Activated T-cell treated with anti-CD3 and anti-CD28 coated beads for 24 hours (primary cell): Measurements from ENCODE around the gene PRR23B.
"Not testable (repeated sequence)": the region's sequence is repeated elsewhere in the genome, so short reads cannot be mapped to it uniquely, and the experiment has no call there.

Source experiments
- DNase-seq: peaks from one replicate; pipeline ENCODE4 v3.0.0-alpha.2; 2020; ENCODE audit warnings: low read depth

PRR23B gene

DNA sequence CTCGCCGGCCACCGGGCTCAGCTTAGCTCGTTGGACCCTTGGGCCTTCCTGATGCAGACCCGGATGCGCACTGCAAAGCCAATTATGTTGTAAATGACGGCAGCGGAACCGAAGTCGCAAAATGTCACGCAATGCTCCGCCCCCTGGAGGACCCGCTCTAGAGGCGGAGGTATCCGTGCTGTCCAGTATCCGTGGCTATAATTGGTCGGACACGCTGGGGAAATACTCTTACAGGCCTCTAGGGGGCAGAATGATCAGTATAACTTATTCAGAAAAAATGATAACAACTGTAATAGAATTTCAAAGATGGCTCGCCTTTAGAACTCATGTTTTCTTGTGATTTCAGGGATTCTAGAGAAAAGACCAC is at the start of gene PRR23B:
Gene PRR23B, minus strand, starts transcription at position 59 of the 367 bp plus-strand sequence. CDS start 265 bp downstream, outside the sequence.
- no peak for DNase-seq

DNA sequence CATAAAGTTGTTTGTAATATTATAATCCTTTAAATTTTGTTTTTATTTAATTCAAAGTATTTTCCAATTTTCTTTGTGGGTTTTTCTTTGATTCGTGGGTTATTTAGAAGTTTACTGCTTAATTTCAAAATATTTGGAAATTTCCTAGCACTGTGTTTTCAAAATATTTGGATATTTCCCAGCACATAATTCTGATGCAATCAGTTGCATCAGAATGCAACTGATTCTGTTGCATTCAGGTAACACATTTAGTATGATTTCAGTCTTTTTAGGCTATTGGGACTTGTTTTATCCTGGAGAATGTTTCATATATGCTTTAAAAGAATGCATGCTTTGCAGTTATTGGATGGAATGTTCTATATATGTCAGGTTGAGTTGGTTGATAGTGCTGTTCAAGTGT is 42.2 kb upstream of the PRR23B start:
- DNase-seq = no peak

DNA sequence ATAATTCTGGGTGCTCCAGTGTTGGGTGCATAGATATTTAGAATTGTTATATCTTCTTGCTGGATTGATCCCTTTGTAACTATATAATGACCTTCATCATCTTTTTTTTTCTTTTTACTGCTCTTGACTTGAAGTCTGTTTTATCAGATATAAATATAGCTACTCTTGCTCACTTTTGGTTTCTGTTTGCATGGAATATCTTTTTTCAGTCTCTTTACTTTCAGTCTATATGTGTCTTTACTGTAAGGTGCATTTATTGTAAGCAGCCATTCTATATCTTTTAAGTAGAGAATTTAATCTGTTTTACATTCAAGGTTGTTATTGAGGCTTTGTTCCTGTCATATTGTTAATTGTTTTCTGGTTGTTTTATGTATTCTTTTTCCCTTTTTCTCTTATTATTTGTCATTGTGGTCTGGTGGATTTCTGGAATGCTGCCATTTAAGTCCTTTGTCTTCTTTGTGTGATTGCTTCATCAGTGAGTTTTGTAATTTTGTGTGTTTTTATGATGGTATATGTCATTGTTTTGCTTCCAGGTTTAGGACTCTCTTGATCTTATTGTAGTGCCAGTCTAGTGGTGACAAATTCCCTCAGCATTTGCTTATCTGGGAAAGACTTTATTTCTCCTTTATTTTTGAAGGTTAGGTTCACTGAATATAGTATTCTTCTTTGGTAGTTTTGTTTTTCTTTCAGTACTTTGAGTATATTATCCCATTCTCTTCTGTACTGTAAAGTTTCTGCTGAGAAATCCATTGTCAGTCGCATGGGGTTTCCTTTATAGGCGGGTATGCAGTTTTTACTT is 32.3 kb upstream of the PRR23B start:
- no peak for DNase-seq

DNA sequence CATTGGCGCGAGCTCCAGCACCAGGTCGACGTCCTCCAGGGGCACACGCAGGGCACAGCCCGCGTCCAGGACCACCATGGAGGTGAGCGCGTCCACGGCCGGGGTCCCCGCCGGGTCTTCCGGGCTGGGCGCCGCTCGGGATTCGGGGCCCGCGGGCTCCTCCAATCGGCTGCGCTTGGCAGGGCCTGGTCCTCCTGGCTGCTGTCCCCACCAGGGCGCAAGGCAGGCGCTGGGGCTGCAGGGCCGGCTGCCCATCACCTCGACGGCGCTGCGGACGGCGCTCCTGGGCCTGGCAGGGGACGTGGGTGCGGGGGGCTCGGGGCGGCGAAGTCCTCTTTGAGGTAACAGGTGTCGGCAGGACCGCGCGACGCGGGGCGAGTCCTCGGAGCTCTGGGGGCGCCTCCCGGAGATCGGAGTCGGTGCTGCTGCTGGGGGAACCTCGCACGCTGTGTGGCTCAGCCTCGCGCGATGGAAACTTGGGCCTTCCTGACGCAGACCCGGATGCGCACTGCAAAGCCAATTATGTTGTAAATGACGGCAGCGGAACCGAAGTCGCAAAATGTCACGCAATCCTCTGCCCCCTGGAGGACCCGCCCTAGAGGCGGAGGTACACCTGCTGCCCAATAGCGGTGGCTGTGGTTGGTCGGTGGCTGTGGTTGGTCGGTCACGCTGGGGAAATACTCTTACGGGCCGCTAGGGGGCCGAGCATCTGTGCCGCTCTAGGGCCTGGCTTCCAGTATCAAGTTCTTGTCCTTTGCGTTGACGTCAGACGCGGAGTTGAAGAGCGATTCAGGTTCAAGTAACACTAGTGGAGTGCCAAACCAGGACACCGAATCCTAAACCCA is 23.9 kb upstream of the PRR23B start, which contains the start of gene PRR23C:
Gene PRR23C, minus strand, starts transcription at position 527 of the 845 bp plus-strand sequence. Its CDS starts 272 bp downstream, at position 255.
- DNase-seq = no peak

DNA sequence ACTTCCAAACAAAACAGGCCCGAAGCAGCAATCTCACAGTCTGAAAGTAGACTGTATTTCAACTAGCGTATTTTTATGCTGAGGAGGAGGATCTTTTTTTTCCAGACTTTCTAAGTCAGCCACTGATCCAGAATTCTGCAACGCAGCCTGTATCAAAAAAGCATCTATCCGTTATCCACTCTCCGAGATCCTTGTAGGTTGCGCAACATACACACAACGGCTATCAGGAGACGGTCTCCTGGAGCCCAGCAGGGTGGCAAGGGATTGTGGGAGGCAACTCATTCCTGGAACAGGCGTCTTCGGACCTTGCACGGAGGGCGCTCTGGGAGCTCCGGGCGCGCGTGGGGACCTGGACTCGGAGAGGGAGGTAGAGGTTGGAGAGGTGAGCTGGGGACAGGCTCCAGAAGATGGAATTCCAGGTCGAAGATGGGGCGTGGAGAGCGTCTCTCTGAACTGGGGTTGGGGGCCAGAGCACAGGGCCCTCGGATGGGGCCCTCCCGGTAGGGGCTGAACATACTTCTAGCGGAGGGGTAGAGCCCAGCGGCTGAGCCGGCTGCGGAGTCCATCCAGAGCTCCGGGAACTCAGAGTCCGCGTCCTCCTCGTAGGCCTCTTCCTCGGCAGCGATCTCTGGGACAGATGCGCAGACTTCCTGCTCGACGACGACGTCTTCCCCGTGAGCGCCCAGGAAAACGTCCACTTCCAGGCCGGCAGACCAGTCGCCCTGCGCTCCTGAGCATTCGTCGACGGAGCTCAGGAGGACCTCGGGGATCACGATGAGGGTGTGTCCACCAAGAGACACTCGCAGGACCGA is 23.0 kb upstream of the PRR23B start:
- DNase-seq = no peak

DNA sequence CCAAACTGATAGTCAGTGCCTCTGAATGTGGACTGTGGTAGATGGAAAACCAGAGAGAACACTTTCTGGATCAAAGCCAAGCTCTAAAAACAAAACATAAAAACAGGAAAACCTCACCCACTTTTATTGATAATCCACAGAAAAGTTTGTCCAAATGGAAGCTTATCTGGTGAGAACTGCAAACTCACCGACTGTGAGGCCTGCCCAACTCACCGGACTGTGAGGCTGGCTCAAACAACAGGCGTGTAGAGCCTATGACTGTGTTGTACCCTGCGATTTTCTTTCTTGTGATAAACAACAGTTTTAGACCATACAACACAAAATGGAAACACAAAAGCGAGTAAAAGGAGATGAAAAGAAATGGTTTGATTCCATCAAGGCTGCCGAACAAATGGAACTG is 16.8 kb upstream of the PRR23B start:
- DNase-seq = no peak

DNA sequence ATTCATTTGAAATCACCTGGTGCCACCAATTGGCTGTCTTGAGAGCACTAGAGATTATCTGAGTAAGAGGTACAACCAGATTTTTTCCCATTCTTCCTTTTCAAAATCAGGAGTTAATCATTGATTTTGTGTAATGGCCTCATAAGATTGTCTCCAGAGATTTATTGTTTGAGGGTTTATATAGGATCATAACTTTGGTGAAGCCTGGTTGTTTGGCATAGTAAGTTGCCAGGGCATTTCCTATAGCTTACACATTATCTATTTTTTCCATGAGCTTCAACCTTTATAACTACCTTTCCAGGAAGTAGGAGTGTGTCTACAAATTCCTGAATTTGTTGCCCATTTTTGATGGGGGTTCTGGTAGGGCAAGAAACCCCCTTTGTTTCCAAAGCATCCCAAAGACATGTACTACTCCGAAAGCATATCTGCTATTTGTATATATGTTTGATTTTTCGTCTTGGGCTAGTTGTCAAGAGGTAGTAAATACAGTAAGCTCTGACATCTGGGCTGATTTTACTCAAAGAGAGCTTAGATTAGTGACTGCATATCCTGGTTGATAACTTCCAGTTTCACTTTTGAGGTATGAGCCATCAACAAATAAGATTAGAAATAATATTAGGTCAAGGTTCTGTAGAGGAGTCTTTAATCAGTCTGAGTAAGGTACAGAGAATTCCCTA is 11.7 kb upstream of the PRR23B start:
- DNase-seq = no peak

DNA sequence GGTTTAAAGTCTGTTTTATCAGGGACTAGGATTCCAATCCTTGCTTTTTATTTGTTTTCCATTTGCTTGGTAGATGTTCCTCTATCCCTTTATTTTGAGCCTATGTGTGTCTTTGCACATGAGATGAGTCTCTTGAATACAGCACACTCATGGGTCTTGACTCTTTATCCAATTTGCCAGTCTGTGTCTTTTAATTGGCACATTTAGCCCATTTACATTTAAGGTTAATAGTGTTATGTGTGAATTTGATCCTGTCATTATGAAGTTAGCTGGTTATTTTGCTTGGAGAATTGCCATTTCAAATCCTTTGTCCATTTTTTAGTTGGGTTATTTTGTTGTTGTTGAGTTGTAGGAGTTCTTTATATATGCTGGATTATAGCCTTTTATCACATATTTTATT is 9.8 kb upstream of the PRR23B start:
- DNase-seq = not testable (repeated sequence)

DNA sequence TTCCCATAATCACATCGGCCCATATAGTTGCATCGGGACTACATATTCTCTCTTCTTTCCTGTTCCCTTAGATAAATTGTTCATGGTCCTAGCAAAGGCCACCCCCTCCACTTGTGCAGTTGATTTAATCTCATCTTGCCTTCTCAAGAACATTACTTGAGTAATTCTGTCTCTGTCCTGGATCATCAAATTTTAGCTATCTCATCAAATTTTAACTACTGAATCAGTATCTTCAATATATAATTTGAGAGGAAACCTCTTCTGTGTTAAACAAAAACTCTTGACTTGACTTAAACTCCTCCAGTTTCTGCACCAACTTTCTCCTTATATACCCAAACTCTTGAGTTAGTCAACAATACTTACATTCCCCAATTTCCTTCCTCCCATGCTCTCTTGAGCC is 4.2 kb upstream of the PRR23B start:
- DNase-seq = no peak

DNA sequence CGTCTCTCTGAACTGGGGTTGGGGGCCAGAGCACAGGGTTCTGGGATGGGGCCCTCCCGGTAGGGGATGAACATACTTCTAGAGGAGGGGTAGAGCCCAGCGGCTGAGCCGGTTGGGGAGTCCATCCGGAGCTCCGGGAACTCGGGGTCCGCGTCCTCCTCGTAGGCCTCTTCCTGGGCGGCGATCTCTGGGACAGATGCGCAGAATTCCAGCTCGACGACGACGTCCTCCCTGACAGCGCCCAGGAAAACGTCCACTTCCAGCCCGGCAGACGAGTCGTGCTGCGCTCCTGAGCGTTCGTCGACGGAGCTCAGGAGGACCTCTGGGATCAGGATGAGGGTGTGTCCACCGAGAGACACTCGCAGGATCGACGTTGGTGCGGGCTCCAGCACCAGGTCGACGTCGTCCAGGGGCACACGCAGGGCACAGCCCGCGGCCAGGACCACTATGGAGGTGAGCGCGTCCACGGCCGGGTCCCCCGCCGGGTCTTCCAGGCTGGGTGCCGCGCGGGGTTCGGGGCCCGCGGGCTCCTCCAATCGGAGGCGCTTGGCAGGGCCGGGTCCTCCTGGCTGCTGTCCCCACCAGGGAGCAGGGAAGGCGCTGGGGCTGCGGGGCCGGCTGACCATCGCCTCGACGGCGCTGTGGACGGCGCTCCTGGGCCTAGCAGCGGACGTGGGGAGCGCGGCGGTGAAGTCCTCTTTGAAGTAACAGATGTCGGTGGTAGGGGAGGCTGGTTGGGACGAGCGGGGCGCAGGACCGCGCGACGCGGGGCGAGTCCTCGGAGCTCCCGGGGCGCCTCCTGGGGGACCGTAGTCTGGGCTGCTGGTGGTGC is 474 bp downstream of the PRR23B start:
- DNase-seq = no peak

DNA sequence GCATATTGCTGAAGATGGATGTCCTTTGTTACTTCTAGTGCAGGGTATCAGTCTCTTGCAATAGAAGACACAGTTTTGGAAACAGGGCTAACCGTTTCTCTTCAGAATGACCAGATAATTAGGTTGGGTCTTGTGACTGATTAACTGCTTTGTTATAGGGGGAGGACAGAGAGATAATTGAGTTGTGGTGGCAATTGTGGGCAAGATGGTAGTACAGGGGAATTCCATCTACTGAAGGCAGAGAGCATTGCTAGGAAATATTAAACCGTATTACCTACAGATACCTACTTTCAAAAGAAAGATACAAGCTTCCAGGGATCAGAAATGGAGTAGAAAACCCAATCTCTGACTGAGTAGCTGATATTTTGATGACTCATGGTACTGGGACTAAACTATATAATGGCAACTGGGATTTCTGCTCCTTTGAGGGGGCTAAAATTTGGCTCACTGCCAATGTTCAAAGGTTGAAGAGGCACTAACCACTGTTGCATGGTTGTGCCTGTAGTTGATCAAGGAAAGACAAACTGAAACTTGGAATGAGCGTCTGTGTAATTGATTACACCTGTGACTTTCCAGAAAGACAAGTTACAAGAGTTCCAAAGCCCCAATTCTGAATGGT is 4.2 kb downstream of the PRR23B start:
- no peak for DNase-seq

DNA sequence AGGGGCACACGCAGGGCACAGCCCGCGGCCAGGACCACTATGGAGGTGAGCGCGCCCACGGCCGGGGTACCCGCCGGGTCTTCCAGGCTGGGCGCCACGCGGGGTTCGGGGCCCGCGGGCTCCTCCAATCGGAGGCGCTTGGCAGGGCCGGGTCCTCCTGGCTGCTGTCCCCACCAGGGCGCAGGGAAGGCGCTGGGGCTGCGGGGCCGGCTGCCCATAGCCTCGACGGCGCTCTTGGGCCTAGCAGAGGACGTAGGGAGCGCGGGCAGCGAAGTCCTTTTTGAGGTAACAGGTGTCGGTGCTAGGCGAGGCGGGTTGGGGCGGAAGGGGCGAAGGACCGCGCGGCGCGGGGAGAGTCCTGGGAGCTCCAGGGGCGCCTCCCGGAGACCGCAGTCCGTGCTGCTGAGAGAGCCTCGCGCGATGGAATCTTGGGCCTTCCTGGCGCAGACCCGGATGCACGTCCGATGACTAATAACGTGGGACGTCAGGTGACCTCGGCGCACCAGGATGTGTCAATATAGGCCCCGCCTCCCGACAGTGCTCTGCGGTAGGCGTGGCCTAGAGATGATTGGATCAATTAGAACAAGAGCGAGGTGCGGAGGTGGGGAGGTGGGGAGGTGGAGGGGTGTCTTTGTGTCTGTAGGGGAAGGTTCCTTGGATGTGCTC is 14.5 kb downstream of the PRR23B start, which contains the start of gene PRR23A:
Gene PRR23A, minus strand, starts transcription at position 218 of the 666 bp plus-strand sequence. Its CDS starts 0 bp downstream, at position 218.
- DNase-seq = no peak

DNA sequence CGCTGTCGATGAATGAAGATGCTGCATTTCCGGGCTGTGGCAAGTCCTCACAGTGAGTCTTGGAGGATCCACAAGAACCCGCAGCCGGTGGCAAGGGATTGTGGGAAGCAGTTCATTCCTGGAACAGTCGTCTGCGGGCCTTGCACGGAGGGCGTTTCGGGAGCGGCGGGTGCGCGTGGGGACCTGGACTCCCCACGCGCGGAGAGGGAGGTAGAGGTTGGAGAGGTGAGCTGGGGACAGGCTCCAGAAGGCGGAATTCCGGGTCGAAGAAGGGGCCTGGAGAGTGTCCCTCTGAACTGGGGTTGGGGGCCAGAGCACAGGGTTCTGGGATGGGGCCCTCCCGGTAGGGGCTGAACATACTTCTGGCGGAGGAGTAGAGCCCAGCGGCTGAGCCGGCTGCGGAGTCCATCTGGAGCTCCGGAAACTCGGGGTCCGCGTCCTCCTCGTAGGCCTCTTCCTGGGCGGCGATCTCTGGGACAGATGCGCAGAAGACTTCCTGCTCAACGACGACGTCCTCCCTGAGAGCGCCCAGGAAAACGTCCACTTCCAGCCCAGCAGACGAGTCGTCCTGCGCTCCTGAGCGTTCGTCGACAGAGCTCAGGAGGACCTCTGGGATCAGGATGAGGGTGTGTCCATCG is 15.3 kb downstream of the PRR23B start:
- no peak for DNase-seq

DNA sequence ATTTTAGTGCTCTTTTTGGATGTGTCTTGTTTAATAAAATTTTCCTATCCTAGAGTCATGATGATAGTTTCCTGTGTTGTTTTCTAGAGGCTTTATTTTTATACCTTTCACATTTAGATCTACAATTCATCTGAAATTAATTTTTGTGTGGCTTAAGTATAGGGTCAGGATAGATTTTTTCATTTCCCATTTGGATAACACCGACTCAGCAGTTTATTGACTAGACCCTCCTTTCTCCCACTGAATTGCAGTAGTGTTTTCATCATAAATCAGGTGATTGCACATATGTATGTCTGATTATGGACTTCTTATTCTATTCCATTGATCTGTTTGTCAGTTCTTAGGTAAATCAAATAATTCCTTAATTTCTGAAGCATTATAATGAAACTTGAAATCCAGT is 25.0 kb downstream of the PRR23B start:
- DNase-seq = no peak

DNA sequence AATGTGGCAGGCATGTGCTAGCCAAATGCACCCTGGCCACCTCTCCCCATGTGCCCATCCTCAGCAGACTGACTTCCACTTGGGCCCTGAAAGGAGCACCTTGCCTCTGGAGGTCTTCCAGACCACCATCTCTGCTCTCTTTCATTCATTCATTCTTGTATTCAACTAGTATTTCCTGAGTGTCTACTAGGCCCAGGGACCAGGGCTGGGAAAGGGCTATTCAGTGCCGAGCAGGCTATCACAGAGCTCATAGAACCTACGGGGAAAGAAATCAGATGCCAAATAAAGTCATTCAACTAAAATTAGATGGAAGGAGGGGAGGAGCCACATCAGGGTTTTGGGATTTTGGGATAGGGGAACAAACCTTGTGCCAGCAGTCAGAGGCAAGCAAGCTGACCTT is 33.5 kb downstream of the PRR23B start:
- DNase-seq = no peak

DNA sequence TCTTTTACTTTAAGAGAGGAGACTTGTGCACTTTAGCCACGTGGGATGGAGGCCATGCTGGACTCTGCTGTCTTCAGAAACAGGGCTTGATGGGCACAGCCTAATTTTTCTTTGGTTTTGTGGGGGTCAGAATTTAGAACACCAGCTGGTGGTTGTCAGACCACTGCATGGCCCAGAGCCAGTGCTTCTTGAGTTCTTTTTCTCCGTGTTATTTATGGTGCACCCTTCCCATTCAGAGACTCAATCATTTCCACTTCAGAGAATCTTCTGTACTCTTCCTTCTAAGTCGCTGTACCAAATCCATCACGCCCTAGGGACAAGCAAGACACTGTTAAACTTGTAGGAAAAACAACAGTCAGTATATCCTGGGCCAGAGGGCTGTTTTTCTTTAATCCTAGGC is 34.8 kb downstream of the PRR23B start:
- no peak for DNase-seq

DNA sequence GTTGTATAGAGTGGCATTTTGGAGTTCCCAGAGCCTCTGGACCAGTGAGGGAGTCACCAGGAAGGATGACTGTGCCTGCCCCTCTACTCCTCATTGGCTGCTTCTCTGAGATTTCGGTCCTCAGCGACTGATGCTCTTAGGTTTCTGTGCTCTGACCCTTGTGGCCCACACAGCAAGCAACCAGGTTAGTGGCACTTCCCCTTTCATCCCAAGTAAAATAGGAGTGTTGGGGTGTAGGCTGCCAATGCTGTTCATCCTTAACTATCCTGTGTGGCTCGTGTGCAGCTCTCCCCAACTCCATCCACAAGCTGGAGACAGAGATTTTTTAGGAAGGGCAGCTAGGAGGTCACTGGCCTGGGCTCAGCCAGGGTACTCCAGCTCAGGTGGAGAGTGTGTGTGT is 35.9 kb downstream of the PRR23B start:
- DNase-seq = no peak

DNA sequence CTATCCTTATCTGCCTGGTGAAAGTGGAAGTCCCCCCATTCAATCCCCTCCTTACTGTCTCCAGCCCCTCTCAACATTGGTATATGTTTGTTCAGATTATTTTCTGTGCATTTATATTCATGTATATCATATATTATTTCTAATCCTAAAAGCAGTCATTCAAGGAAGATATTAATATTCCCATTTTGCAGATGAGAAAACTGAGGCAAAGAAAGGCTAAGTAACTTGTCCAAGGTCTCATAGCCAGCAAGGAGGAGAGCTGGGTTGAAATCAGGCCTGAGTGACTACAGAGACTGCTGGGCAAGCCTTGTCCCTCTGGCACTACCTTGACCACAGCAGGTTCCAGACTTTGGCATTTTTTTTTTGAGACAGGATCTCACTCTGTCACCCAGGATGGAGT is 44.7 kb downstream of the PRR23B start:
- no peak for DNase-seq

DNA sequence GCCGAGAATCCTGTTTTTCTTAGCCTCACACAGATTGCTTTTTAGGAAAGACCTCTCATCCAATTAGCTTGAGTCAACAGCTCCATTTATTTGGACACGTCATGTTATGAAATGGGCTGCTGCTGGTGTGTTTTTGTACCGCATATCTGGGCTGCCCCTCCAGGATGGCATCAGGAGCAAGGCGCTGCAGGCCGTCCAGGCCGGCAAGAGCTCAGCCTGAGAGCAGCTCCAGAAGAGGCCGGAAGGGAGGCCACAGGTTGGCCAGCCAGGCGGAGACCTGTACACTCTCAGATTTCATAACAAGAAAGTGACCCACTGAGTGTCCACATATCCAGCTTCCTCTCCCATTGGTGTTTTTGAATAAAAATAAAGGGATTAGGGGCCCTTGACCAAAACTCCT is 45.4 kb downstream of the PRR23B start:
- DNase-seq = no peak
